K562 (cell line): ENCODE measurements around the gene TMEM200B. TPM values are rescaled to one million over a fixed set of nuclear protein-coding genes. Genes with fewer than 3 reads are reported as not detected.
A peak's percentile ranks its signal among the peaks of the same experiment; 100 is the strongest.

ENCODE experiments used
- ETV1 ChIP-seq: fragments of 450-650 bp; conservative IDR thresholded peaks from 2 replicates; pipeline ENCODE4 v1.6.1; 2016; ENCODE audit warnings: missing genetic modification characterization, control low read depth, low read depth, missing compliant biosample characterization
- FOSL1 ChIP-seq: fragments of 200-800 bp; sonication (Bioruptor generic); conservative IDR thresholded peaks from 2 replicates; pipeline ENCODE4 v1.6.1; 2016; ENCODE audit warnings: missing genetic modification characterization, missing compliant biosample characterization
- GTF2F1 ChIP-seq: IDR thresholded peaks from 2 replicates; pipeline ENCODE4 v1.6.1; 2011; ENCODE audit warnings: low read depth, low read length, improper control_type of control experiment
- HNRNPL ChIP-seq: fragments of 200-400 bp; formaldehyde crosslinking; IDR thresholded peaks from 2 replicates; pipeline ENCODE4 v1.6.1; 2017; ENCODE audit warnings: low read depth, mild to moderate bottlenecking, low read length
- ID3 ChIP-seq, 2 experiments: fragments of 250-450 bp in 1 of 2; fragments of 450-650 bp in 1 of 2; sonication (Bioruptor Pico) in 1 of 2; IDR thresholded peaks; 2 replicates each; pipeline versions ENCODE4 v1.6.1 to v1.8.0; 2016 to 2021; ENCODE audit warnings: mild to moderate bottlenecking in 2 of 2, moderate library complexity in 2 of 2, missing compliant biosample characterization in 1 of 2, missing genetic modification characterization in 1 of 2
- NUFIP1 ChIP-seq: fragments of 450-650 bp; IDR thresholded peaks from 2 replicates; pipeline ENCODE4 v1.6.1; 2018; ENCODE audit not compliant: partially characterized antibody
- POLR2B ChIP-seq: fragments of 450-650 bp; IDR thresholded peaks from 2 replicates; pipeline ENCODE4 v1.6.1; 2018; ENCODE audit warnings: low read depth; ENCODE audit not compliant: partially characterized antibody
- SFPQ ChIP-seq: fragments of 200-400 bp; formaldehyde crosslinking; IDR thresholded peaks from 2 replicates; pipeline ENCODE4 v1.6.1; 2017; ENCODE audit warnings: mild to moderate bottlenecking, low read depth, low read length, moderate library complexity
- SMAD2 ChIP-seq: fragments of 150-350 bp; IDR thresholded peaks from 2 replicates; pipeline ENCODE4 v1.6.1; 2014; ENCODE audit warnings: low read depth, mild to moderate bottlenecking, low read length
- SMAD3 ChIP-seq: fragments of 450-650 bp; formaldehyde crosslinking; conservative IDR thresholded peaks from 2 replicates; pipeline ENCODE4 v1.4.0; 2020; ENCODE audit warnings: mild to moderate bottlenecking
- SNRNP70 ChIP-seq: fragments of 200-400 bp; formaldehyde crosslinking; optimal IDR thresholded peaks from 2 replicates; pipeline ENCODE3; 2017; ENCODE audit warnings: low read depth, low read length
- TAF15 ChIP-seq: fragments of 200-400 bp; formaldehyde crosslinking; IDR thresholded peaks from 2 replicates; pipeline ENCODE4 v1.6.1; 2017; ENCODE audit warnings: mild to moderate bottlenecking, low read depth, low read length, moderate library complexity
- TBP ChIP-seq: optimal IDR thresholded peaks from 2 replicates; pipeline ENCODE3; 2011; ENCODE audit warnings: low read depth, low read length, improper control_type of control experiment
- TCFL5 ChIP-seq: fragments of 250-450 bp; sonication (Bioruptor Pico); conservative IDR thresholded peaks from 2 replicates; pipeline ENCODE4 v1.6.1; 2021; ENCODE audit warnings: mild to moderate bottlenecking, moderate library complexity, matching md5 sums
- USF1 ChIP-seq: sonication (generic); formaldehyde crosslinking; IDR thresholded peaks from 2 replicates; pipeline ENCODE4 v1.9.0; 2022; ENCODE audit warnings: mild to moderate bottlenecking, missing genetic modification reagents
- VEZF1 ChIP-seq: fragments of 200-800 bp; sonication (Bioruptor generic); IDR thresholded peaks from 2 replicates; pipeline ENCODE4 v1.6.1; 2017; ENCODE audit warnings: missing genetic modification characterization, missing compliant biosample characterization
- ZNF165 ChIP-seq: fragments of 250-450 bp; sonication (Bioruptor Pico); IDR thresholded peaks from 2 replicates; pipeline ENCODE4 v1.4.0; 2020; ENCODE audit warnings: borderline replicate concordance
- ZNF253 ChIP-seq: fragments of 250-450 bp; sonication (Bioruptor Pico); conservative IDR thresholded peaks from 2 replicates; pipeline ENCODE4 v1.6.1; 2021; ENCODE audit warnings: mild to moderate bottlenecking
- ZNF277 ChIP-seq: fragments of 250-450 bp; sonication (Bioruptor Pico); IDR thresholded peaks from 2 replicates; pipeline ENCODE4 v1.8.0; 2022; ENCODE audit warnings: inconsistent platforms, mild to moderate bottlenecking, moderate library complexity, borderline replicate concordance
- ZNF324 ChIP-seq: fragments of 250-450 bp; sonication (Bioruptor Pico); IDR thresholded peaks from 2 replicates; pipeline ENCODE4 v1.4.0; 2020; ENCODE audit warnings: mild to moderate bottlenecking
- ZNF445 ChIP-seq: fragments of 250-450 bp; sonication (Bioruptor Pico); IDR thresholded peaks from 2 replicates; pipeline ENCODE4 v1.4.0; 2020; ENCODE audit warnings: low read depth, mild to moderate bottlenecking, moderate library complexity
- polyA plus RNA-seq, 8 experiments: library from polyadenylated mRNA; depleted of rRNA in 4 of 8; stranded (reverse) in 5 of 8; unstranded in 3 of 8; fragments of >200 nt; fragmentation: Nextera tagmentation in 2 of 8; fragmentation: Illumina TruSeq in 1 of 8; extraction: Ambion mirVana in 2 of 8; extraction: Trizol in 1 of 8; gene quantifications; 2 replicates each; pipeline versions ENCODE4 v1.2.1 to v1.2.3, GENCODE V29; 2011 to 2014; ENCODE audit warnings: inconsistent platforms in 1 of 8, missing spikeins in 1 of 8
- total RNA-seq, 7 experiments: library from RNA; depleted of rRNA in 6 of 7; stranded (reverse); fragments of >200 nt in 6 of 7; fragmentation: Illumina TruSeq in 2 of 7; extraction: Trizol in 2 of 7; gene quantifications; 2 replicates each; pipeline versions ENCODE4 v1.2.1 to v1.2.3, GENCODE V29; 2011 to 2021; ENCODE audit warnings: low replicate concordance in 1 of 7

Gene TMEM200B
- total and polyA plus RNA-seq, 9 of the 15 experiments (the other 6 are each of a cell fraction or from before 2014, with no cell fraction given) = 0.04 to 0.35 (median 0.10) TPM; not detected in 1

GRCh38 chr1:29124366-29125236 is 898 bp upstream of the TMEM200B start (continued):
- TF ChIP-seq ID3 (CRISPR knock-in tag; IDR thresholded peaks at IDR 0.05) (no peak), ID3 (tag; IDR thresholded peaks at IDR 0.05) (no peak), ZNF253 (no peak), ZNF277 (no peak), FOSL1 (tag) (no peak), ZNF445 (no peak), SMAD2 (no peak), TCFL5 (CRISPR knock-in tag) (no peak), HNRNPL (no peak), POLR2B (no peak), VEZF1 (CRISPR knock-in tag) (peak; percentile 92), USF1 (CRISPR knock-in tag) (no peak), TAF15 (no peak), SFPQ (no peak), ETV1 (tag) (no peak), GTF2F1 (no peak), TBP (no peak), SNRNP70 (no peak), ZNF324 (no peak), ZNF165 (CRISPR knock-in tag) (no peak), SMAD3 (CRISPR knock-in tag) (no peak), NUFIP1 (no peak)
